GM19035 (cell line): ENCODE results near the gene MIS12.

Experiments
- ATAC-seq: cut with Tn5 transposase; IDR thresholded peaks from one replicate; pipeline ENCODE4 v1.9.1; 2021; ENCODE audit not compliant: unreplicated experiment

MIS12 gene

DNA sequence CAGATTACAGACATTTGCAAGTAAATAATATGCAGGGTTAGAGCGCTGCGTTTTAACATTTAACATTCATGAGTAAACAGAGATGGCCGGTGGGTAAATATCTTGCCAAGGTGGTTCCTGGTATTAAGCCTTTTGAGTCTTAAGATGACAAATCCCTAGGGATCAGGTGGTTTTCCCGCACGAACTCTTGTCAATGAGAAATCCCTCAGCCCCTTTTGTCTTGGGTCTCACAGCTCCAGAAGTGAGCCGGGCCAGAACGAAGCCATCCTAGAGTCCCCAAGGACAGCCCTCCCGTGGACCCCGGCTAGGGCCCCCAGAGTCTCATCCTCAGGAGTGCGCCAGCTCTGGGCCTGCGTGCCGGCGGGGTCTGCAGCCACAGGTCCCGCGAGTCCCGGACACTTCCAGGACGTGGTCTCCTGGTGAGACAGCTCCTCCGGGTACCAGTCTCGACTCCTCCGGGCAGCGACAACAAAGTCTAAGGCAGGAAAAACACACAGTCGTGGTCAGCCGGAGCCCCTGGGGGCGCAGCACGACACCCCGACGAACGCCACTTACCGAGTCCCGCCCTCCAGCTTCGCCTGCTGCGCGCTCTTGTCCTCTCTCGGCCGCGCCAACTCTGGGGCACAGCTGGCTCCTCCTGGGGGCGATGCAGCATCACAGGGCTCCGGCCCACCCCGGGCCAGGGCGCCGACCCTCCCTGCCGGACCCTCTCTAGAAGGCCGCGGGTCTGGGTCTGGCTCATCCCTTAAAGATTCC is 13.3 kb downstream of the MIS12 start:
- ATAC-seq, result no peak

DNA sequence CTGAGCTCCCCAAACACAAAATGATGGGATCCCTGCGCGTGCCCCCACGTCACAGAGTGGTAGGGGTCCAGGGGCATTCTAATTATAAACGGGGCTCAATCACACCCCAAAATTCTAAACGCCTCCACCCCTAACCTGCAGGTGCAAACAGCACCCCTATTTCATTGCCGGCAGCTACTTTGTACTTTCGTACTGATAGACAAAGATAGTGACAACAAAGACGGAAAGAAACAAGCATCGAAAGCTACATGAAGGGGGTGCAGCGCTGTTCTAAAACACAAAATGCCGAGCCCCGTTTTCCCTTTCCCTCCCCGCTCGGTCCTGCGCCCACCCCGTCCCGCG is 13.9 kb downstream of the MIS12 start:
- ATAC-seq, result no peak

DNA sequence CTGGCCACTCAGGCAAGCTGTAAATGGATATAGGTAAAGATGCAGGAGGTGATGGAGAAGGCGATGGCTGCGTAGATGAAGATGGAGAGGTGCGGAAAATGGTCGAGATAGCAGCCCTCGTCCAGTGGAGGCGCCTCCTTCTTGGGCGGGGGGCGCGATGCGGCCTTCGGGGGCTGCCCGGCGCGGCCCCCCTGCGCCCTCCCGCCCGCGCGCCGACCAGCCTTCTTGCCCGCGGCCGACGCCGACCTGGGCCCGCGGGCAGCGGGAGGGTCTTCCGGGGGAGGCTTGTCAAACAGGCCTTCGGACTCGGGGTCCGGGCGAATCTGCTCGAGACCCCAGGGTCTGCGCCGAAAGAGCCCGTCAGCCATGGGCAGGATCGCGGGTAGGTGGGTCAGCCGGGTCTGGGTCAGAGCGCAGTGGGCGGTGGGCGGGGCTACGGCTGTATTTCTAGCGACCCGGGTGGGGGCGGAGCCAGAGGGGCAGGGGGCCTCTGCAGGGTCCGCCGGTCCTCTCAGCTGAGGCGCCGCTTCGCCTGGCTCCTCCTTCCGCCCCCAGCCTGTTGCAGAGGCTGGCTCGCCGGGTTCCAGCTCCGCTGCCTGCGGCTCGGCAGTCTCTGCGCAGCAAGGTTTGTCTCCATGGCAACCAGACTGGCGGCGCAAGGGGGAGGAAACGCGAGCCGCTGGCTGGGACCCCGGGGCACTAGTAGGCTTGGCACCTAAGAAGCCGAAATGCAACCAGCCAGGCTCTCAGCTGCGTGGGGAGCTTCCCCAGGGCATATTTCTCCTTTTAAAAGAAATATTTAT is 14.4 kb downstream of the MIS12 start:
- no peak for ATAC-seq

DNA sequence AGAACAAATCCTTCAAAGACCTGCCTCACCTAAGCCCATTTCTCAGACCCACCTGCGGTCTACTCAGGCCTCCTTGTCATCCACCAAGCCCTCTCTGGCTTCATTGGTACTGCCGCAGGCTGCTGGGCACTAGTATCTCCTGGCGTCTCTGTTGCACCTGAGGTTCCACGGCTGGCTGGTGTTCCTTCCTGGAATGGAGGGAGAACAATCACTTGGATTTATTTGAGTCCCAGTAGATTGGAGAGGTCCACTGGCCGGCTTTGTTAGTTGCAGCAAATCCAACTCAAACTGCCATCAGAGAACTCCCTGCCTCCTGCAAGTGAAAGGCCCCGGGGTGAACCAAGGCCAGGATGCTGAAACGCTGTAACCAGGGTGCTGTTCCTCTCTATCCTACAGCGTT is 15.3 kb downstream of the MIS12 start:
- no peak for ATAC-seq

DNA sequence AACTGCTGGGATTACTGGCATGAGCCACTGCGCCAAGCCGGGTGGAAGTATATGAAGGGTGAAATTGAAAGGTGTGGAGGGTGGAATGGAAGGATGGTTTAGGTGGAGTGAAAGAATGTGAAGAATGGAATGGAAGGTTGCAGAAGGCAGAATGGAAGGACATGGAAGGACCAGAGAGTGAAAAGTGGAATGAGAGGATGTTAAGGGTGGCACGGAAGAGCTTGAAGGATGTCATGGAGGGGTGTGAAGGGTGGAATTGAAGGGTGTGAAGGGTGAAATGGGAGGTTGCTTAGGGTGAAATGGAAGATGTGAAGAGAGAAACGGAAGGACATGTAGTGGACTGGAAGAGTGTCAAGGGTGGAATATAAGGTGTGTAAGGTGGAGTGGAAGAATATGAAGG is 16.2 kb downstream of the MIS12 start:
- ATAC-seq, result no peak

DNA sequence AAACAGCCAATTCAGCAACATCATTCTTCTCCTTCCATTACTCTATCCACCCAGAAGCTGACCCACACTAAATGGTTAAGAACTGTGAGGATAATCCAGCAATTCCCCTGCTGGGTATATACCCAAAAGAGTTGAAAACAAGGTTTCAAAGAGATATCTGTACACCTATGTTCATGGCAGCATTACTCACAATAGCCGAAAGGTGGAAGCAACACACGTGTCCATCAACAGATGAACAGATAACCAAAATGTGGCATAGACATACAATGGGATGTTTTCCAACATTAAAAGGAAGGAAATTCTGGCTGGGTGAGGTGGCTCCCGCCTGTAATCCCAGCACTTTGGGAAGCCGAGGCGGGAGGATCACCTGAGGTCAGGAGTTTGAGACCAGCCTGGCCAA is 19.9 kb downstream of the MIS12 start:
- ATAC-seq, result no peak

DNA sequence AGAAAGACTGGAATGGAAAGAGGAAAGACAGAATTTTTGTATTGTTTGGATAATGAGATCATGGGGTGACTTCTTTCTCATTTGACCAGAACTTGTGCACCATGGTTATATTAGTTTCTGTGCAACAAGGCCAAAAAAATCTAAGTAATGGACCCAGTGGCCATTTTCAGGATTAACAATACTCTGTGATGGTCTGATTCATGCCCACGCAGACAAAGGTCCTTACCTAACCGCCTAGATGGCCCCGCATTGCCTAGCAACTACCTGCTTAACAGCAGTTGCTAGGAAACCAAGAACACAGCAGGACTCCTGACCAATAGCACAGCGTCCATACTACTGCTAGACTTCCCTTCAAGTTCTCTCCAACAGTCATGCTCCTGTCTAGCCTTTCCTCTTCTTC is 22.4 kb downstream of the MIS12 start:
- no peak for ATAC-seq

DNA sequence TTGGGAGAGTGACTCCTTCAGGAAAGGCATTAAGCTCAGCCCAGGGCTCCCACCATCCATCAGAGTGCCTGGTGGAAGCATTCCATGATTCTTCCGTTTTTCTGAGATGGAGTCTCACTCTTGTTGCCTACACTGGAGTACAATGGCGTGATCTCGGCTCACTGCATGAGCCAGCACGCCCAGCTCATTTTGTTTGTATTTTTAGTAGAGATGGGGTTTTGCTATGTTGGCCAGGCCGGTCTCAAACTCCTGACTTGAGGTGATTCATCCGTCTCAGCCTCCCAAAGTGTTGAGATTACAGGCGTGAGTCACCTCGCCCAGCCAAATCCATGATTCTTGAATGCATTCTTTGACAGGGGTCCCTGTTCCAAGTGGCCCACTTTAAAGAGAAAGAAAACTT is 23.1 kb downstream of the MIS12 start:
- ATAC-seq, result no peak

DNA sequence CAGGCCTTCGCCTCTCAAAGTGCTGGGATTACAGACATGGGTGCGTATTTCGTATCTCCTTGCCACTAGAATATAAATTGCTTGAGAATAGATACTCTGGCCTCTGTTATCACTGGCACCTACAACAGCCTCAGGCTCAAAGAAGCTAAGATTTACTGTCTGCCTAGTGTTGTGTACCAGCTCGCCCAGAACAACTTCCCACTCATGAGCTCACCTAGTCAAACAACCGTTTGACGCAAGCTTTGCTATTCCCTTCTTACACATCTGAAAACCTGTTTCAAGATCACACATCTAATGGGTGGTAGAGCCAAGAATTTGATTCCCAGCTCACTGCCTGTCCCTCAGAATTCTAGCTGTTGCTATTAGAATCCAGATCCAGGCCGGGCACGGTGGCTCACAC is 24.4 kb downstream of the MIS12 start:
- ATAC-seq, result no peak

DNA sequence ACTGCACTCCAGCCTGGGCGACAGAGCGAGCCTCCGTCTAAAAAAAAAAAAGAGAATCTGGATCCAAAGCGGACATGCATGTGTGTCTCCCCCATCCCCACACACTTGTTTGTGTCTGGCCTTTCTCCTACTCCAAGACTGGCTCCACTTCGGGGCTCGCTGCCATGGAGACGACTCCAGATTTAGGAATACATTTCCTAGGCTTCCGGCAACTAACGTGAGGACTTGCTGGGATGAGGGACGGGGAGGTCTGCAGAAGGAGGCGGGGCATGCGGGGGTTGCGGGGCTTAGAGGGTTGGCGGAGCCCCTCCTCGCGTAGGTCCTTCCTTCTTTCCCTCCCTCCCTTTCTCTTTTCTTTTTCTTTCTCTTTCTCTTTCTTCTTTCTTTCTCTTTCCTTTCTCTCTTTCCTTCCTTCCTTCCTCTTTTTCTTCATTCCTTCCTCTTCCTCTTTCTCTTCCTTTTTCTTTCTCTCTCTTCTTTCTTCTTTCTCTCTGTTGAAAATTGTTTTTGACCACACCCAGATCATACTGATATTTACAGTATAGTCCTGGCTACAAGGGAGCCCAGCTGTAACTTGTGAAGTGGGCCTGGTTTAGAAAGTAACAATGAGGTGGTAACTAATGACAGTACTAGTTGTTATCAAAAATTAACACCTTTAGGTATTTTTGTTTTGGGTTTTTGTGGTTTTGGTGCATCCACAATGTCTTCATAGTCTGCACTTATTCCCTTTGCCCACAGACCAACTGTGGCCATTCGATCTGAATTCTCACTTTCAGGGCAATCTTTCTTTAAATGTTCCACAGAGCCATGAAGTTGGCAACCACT is 25.2 kb downstream of the MIS12 start:
- ATAC-seq, result no peak

DNA sequence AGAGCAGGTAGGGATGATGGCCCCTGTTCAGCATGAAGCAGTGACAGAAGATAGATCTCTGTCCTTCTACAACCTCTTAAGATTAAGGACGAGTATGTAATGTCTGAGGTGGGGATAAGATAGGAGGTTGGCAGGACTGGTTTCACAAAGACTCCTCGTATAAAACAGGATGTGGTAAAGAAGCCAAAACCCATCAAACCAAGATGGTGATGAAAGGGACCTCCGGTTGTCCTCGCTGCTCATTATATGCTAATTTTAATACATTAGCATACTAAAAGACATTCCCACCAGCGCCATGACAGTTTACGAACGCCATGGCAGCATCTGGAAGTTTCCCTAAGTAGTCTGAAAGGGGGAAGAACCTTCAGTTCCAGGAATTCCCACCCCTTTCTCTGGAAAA is 27.3 kb downstream of the MIS12 start:
- no peak for ATAC-seq

DNA sequence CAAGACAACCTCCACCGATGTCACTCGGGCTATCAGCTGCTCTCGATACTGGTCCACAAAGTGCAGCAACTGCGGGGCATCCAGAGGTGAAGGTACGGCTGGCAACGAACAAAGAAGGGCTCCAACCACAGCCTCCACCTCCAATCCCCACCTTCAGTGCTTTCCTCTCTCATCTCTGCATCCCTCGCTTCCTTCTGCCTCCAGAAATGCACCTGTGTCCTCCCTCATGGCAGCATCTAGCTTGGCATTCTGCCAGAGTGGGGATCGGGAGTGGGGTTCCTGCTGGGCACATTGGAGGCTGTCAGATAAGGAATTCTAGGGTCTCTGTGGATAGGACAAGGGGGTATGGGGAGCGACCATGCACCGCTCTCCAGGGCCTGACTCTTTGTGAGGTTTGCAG is 28.6 kb downstream of the MIS12 start:
- no peak for ATAC-seq

DNA sequence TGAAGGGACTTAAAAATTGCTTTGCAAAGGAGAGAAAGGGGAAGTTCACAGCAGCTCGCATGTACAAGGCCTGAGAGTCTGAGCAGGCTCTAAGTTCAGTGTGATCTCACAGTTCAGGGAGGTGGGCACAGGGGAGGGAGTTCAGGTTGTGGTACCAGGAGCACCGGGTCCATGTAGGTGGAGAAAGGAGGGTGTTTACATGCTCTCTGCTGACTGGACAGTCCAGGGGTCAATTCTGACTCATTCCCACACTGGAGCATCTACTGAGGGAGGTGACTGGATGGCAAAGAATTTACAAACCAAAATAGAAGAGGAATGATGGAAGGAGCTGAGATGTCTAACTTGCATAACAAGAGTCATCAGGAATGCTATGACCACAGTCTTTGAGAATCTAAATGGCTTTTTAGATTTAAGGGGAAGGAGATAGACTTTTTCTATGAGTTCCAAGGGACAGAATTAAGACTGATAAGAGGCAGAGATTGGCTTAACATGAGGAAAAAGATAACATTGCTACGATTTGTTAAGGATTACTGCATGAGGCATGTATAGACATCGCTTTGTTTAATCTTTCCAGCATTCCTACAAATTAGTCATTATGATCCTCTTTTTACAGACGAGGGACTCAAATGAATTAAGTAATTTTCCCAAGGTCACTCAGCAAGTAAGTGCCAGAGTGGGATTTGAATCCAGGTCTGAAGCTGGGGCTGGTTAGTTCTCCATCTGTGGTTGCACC is 29.9 kb downstream of the MIS12 start:
- no peak for ATAC-seq

DNA sequence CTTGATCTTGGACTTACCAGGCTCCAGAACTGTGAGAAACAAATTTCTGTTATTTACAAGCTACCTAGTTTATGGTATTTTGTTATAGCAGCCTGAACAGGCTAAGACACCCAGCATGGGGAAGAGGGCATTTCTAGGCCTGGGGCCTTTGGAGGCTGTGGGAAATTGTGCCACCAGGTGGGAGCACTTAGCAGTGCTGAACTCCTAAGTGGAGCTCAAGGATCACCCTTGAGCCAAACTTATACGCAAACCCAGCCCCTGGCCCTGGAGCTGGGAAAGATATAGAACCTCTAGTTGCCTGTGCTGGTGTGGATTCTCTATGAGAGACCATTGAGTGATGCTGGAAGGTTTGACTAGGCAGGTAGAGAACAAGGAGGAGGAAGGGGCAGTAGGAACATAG is 36.1 kb downstream of the MIS12 start:
- ATAC-seq, result no peak

DNA sequence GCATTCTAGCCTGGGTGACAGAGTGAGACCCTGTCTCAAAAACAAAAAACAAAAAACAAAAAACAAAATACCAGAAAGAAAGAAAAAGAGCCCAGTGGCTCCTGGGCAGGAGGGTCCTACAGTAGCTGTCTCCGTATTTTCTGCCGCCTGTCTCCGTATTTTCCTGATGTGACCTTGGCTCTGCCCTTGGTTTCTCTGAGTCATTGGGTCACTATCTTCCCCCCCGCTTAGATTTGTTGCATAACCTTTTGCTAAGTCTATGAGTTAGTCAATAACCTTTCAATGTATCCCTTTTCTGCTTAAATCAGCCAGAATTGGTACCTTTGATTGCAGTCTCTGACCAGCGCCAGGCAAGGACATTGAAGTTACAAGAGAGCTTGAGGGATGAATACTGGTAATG is 36.9 kb downstream of the MIS12 start:
- no peak for ATAC-seq

DNA sequence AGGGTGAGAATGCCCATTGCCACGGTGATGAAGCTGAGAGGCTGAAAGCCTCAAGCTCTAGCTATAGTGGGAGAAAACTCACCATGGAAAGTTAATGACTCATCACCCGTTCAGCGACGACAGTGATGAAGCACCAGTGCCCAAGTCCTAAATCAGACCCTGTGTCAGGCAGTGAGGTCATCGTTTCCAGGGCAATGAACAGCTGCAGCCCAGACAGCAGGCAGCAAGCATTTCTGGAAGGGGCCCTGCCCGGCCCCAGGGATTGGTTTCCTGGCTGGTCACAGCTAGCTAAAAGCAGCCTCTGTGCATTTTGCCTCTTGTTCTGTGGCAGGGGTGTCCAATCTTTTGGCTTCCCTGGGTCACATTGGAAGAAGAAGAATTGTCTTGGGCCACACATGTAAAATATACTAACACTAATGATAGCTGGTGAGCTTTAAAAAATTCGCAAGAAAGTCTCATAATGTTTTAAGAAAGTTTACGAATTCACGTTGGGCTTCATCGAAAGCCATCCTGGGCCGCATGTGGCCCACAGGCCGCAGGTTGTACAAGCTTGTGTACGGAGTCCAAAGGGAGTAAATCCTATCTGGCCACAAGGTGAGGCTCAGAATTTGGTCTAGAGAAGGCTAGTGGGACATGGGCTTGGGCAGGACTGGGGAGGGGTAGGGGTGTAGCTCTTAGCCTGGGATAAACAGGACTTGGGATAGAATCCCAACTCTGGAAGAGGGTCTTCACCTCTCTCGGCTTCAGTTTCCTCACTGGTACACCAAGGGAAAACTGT is 40.6 kb downstream of the MIS12 start:
- no peak for ATAC-seq

DNA sequence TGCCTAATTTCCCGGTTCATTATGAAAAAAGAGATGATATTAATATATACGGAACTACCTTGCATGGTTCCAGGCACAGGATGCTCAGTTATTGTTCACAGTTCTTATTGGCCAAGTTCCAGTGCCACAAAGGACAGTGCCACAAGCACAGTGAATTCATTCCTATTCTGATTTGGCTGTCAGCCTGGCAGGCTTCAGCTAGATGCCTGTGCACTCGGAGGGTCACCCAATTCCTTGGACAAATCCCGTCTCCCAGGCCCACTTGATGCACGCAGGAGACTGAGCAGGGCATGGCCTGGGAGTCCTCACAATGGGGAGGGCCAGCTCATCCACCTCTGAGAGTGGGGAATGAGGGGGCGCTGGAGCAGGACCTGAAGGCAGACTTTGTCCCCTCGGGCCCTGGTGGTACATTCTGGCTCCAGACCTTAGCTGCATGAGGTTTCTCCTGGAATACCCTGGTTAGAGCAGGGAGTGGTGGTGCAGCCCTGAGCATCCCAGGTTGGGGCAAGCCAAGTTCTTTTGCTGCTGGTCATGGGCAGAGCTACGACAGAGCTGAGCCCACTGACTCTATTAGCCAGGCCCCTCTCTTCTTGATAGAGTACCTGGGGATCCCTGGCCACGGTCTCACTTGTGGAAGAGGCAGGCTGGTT is 41.4 kb downstream of the MIS12 start:
- ATAC-seq, result no peak

DNA sequence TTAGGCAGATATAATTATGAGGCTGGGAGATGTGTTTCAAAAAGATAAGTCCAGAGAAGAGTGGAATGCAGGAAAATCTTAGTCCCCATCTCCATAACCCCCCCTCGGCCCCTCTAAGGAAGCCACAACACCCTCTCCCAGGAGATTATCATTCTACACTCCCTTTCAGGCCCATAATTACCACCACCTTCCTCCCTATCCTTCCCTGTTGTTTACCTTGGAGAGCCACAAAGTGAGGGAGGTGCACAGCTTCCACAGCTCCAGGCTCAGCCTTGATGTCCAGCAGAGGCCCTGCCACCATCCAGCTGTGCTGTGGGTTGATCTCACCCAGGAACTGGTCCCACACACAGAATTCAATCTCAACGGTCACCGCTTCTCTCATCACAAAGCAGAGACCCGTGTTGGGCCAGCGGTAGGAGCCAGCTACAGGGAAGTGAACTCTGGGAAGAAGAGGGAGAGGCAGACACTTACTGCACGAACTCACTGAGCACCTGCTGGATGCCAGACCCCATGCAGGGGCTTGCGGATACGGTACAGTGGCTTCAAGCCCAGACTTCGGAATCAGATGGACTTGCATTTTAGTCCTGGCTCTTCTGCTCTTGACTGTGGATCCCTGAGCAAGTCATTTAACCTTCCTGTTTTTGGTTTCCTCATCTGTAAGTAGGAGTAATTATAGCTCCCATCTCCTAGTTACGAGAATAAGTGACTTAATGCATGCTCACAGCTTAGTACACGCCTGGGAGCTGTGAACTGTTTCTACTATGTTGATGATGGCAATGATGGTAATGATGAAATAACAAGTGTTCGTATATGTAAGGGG is 44.1 kb downstream of the MIS12 start:
- ATAC-seq, result no peak

DNA sequence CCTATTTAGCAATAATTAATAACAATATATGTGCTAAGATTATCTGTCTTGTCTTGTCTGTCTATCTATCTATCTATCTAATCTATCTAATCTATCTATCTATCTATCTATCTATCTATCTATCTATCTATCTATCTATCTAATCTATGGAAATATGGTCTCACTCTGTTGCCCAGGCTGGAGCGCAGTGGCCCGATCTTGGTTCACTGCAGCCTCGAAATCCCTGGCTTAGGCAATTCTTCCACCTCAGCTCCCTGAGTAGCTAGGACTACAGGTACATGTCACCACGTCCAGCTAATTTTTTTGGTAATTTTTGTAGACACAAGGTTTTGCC is 44.7 kb downstream of the MIS12 start:
- no peak for ATAC-seq
